Lung (tissue), 12 donors: Measurements from ENCODE around the gene NXT1. TPM values are rescaled to one million over a fixed set of nuclear protein-coding genes. Genes with fewer than 3 reads are reported as not detected.

Source experiments
- ATAC-seq: fragments of 200-7000 bp; cut with Tn5 transposase; one replicate; pipeline ENCODE4 v1.9.1; 2020; ENCODE audit warnings: moderate number of reproducible peaks; ENCODE audit not compliant: insufficient read depth, low FRiP score
- DNase-seq, 3 donors: peaks; one replicate each; pipeline ENCODE4 v3.0.0-alpha.2; 2013 to 2017
- H3K27ac ChIP-seq, 2 donors: one replicate each; pipeline ENCODE4 v1.5.1; 2013; ENCODE audit warnings: mild to moderate bottlenecking in 2 of 2, moderate library complexity in 2 of 2, control low read depth in 1 of 2, inconsistent platforms in 1 of 2, low read depth in 1 of 2, low read length in 1 of 2
- H3K27me3 ChIP-seq, 3 donors: one replicate each; pipeline ENCODE4 v1.5.1; 2013; ENCODE audit warnings: low read length in 2 of 3; ENCODE audit not compliant: control insufficient read depth in 3 of 3, insufficient read depth in 3 of 3
- H3K36me3 ChIP-seq, 4 donors: one replicate each; pipeline ENCODE4 v1.5.1; 2013; ENCODE audit warnings: low read length in 4 of 4, mild to moderate bottlenecking in 1 of 4, moderate library complexity in 1 of 4; ENCODE audit not compliant: control insufficient read depth in 4 of 4, insufficient read depth in 4 of 4
- H3K4me1 ChIP-seq, 5 donors: one replicate each; pipeline ENCODE4 v1.5.1; 2013; ENCODE audit warnings: low read length in 5 of 5, mild to moderate bottlenecking in 2 of 5, moderate library complexity in 1 of 5; ENCODE audit not compliant: control insufficient read depth in 5 of 5, insufficient read depth in 5 of 5
- H3K4me3 ChIP-seq: one replicate; pipeline ENCODE4 v1.5.1; 2013; ENCODE audit warnings: mild to moderate bottlenecking, control low read depth, moderate library complexity
- H3K9ac ChIP-seq, 2 donors: one replicate each; pipeline ENCODE4 v1.5.1; 2013; ENCODE audit warnings: low read length in 2 of 2, control low read depth in 1 of 2; ENCODE audit not compliant: insufficient read depth in 1 of 2
- H3K9me3 ChIP-seq, 4 donors: one replicate each; pipeline ENCODE4 v1.5.1; 2013; ENCODE audit warnings: low read length in 3 of 4, mild to moderate bottlenecking in 1 of 4, moderate library complexity in 1 of 4; ENCODE audit not compliant: control insufficient read depth in 4 of 4, insufficient read depth in 3 of 4
- WGBS, 2 donors: extraction: QIAGEN DNeasy Blood & Tissue Kit; methylation state at CpG; one replicate each; pipeline ENCODE4 v1.1.7; 2013; 5-methylcytosine and 5-hydroxymethylcytosine counted together
- polyA plus RNA-seq, 2 donors: library from polyadenylated mRNA; stranded (reverse); fragments of 200-250 nt; gene quantifications; one replicate each; pipeline ENCODE4 v1.2.1, GENCODE V29; 2013
- total RNA-seq, 2 donors: library from RNA; depleted of rRNA in 1 of 2; stranded (reverse); fragments of >200 nt in 1 of 2; gene quantifications; one replicate each; pipeline ENCODE4 v1.2.1, GENCODE V29; 2014 to 2021
- TF ChIP-seq, protein P1 (sequence below): IDR thresholded peaks from 2 replicates; pipeline ENCODE4 v1.5.1; 2012; ENCODE audit warnings: mild to moderate bottlenecking; ENCODE audit errors: control extremely low read depth, extremely low read depth
- donor health status: control.
- donor health status: control.
- donor health status: Bipolar disorder and iron deficiency.
- donor health status: healthy.
- donor health status: DM: yes; HTN: yes; CAD: no.

Gene NXT1
- total and polyA plus RNA-seq, 4 donors: 19.1 to 35.9 (median 20.9) TPM

DNA sequence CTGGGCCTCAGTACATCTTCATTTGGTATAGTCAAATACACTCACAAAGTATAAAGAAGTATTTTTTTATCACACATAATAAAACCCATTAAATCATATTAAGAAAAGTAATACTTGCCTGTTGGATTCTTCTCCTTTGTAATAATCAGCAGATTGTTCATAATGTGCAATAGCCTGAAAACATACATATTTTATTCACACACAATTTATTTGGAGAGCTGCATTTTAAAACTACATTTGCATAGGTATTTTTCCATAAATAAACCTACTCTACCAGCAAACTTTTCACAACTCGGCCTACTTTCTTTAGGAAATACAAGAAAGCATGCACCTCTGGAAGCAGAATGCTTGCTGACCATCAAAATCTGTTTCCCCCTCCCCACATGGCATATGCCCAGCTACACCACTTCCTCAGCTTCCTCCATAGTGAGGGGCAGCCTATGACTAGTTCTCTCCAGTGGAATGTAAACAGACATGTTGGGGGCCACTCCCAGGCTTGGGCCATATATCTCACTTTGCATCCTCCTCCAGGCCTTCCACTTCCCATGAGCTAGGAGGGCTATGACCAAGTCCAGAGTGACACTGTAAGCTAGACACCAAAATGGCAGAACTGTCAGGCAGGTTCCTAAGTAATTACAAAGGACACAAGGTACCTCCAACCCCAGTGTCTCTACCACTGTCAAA, 39.6 kb downstream of the NXT1 start:
- H3K4me3 ChIP-seq: no peak overlapping the region
- TF ChIP-seq, protein P1, sequence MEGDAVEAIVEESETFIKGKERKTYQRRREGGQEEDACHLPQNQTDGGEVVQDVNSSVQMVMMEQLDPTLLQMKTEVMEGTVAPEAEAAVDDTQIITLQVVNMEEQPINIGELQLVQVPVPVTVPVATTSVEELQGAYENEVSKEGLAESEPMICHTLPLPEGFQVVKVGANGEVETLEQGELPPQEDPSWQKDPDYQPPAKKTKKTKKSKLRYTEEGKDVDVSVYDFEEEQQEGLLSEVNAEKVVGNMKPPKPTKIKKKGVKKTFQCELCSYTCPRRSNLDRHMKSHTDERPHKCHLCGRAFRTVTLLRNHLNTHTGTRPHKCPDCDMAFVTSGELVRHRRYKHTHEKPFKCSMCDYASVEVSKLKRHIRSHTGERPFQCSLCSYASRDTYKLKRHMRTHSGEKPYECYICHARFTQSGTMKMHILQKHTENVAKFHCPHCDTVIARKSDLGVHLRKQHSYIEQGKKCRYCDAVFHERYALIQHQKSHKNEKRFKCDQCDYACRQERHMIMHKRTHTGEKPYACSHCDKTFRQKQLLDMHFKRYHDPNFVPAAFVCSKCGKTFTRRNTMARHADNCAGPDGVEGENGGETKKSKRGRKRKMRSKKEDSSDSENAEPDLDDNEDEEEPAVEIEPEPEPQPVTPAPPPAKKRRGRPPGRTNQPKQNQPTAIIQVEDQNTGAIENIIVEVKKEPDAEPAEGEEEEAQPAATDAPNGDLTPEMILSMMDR: no peak
- no peak overlapping the region for H3K9ac ChIP-seq
- H3K27me3 ChIP-seq: no peaks in the 10 kb centered on the region
- no peak for ATAC-seq
- H3K36me3 ChIP-seq: peaks cover 19 to 45% (median 26%) of the 10 kb centered on the region in 4 donors
- DNase-seq: no peak
- H3K27ac ChIP-seq: no peak overlapping the region
- WGBS, 2 donors: 80 to 90% methylated on average over 1 of the region's 1 CpG
- no peaks in the 10 kb centered on the region for H3K9me3 ChIP-seq
- no peaks in the 10 kb centered on the region for H3K4me1 ChIP-seq

DNA sequence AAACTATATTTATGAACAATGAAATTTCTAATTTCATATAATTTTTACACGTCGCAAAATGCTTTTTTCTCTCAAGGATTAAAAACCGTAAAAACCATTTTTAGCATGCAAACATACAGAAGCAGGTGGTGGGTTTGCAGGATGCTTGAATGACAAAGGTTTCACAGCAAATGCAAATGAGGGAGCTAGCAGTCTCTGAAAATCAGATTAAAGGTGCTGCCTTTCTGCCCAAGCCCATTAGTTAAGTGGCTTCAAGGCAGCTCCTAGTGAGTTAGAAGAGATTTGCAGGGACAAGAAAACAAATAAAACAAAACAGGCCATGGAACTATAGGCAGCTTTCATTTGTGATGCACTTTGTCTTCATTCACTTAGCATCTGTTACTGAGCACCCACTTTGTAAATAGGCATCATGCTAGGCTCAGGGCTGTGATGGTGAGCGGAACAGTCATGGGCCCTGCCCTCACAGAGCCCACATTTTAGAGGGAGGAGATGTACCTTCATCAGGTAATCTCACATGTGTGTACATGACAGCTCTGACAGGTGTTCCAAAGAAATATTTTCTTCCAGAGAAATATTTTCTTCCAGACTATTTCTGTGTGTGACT, 41.2 kb downstream of the NXT1 start:
- Histone ChIP-seq H3K27me3 (no peaks in the 10 kb centered on the region), H3K27ac (no peak overlapping the region), H3K9ac (no peak overlapping the region), H3K4me3 (no peak overlapping the region), H3K4me1 (peaks cover 0 to under 1% (median 0%) of the 10 kb centered on the region in 5 donors), H3K9me3 (no peaks in the 10 kb centered on the region), H3K36me3 (peaks cover 20 to 35% (median 26%) of the 10 kb centered on the region in 4 donors)
- TF ChIP-seq, protein P1: no peak
- WGBS, 2 donors: 96% methylated on average over 4 of the region's 4 CpGs
- ATAC-seq (no peak), DNase-seq (no peak)

DNA sequence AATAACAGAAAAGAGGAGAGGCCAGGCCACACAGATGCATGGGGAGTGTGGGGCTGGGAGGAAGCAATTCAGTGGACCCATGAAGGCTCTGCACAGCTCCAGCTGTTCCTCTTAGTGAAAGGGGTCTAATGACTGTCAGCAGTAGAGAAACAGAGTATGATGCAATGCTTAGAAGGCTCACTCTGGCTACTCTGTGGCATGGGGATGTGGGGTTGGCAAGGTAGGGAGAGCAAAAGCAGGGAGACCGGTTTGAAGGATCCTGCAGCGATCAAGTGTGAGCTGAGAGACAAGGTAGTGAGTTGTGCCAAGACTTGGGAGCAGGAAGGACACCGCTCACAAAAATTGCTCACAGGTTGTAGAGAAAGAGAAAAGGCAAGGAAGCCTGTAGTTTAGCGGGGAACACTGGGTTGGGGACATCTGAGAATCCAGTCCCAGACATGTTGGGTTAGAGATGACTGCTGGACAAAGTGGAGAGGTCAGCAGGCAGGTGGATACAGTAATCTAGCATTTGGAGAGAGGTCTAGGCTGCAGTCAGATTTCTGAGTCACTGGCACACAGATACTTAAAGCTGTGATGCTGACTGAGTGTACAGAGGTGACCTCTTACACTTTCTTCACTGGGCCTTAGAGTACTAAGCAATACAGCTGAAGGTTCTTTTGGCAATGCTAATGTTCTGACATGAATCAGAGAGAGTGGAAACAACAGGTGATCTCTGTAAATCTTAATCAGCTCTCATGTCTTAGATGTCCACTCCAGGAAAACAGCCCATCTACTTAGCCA, 43.6 kb downstream of the NXT1 start:
- no peak for DNase-seq
- Histone ChIP-seq H3K27ac (peak overlapping the region in 1 of 2 donors; percentile 44), H3K27me3 (no peaks in the 10 kb centered on the region), H3K9ac (no peak overlapping the region), H3K4me1 (peaks cover 0 to 5% (median 0%) of the 10 kb centered on the region in 5 donors), H3K36me3 (peaks cover 16 to 23% (median 19%) of the 10 kb centered on the region in 4 donors), H3K9me3 (no peaks in the 10 kb centered on the region), H3K4me3 (no peak overlapping the region)
- ATAC-seq: peak; percentile 55
- WGBS, 2 donors: 82 to 98% methylated on average over 4 of the region's 4 CpGs
- TF ChIP-seq, protein P1: no peak
